Measurements from ENCODE around the gene PLD6. TPM values are rescaled to one million over a fixed set of nuclear protein-coding genes. Genes with fewer than 3 reads are reported as not detected.

Gene PLD6
- total RNA-seq, 1 experiment from 2014 or later, result 11.6 TPM

GRCh38 chr17:17183744-17184143 lies 22.4 kb downstream of the PLD6 start:
- Histone ChIP-seq H3K9me2 (replicated peaks; ENCODE audit: low read length) (no peaks in the 10 kb centered on the region), H3K9ac (ENCODE audit: low read length) (no peak overlapping the region), H4K20me1 (ENCODE audit: low read length) (0 out of 2 replicates have a peak, but pooled peaks cover 11% of the 10 kb centered on the region), H3F3A (ENCODE audit: low read length, unreplicated experiment) (no peaks in the 10 kb centered on the region), H3K79me2 (ENCODE audit: low read length) (no peaks in the 10 kb centered on the region), H3K9me3 (ENCODE audit: low read length) (no peaks in the 10 kb centered on the region), H3K27ac (ENCODE audit: low read length) (no peak overlapping the region), H3K36me3 (ENCODE audit: low read depth, low read length) (peaks cover 84% of the 10 kb centered on the region), H3K27me3 (ENCODE audit: low read length) (no peaks in the 10 kb centered on the region), H2AFZ (ENCODE audit: low read length) (no peak overlapping the region), H3K4me2 (ENCODE audit: low read length) (no peak overlapping the region), H3K4me1 (ENCODE audit: insufficient read depth, low read length) (peaks cover 12% of the 10 kb centered on the region), H3K4me3 (ENCODE audit: low read length) (no peak overlapping the region)
- intact Hi-C loops (cut with micrococcal nuclease), result no loop called here
- no peak for ATAC-seq
- no TSS peak for BruUV-seq (replicated peaks)
- POLR2A ChIA-PET (ENCODE audit: unreplicated experiment), result no interaction called here
- CTCF ChIA-PET, result no interaction called here
- DNase-seq, result no peak
- TF ChIP-seq EZH2 (IDR thresholded peaks at IDR 0.05; ENCODE audit: low read length, unreplicated experiment) (no peak), EZH2phosphoT487 (IDR thresholded peaks at IDR 0.05; ENCODE audit: borderline replicate concordance, low read length) (no peak), CTCF (conservative IDR thresholded peaks at IDR 0.05; ENCODE audit: low read depth, low read length) (no peak)

DNA sequence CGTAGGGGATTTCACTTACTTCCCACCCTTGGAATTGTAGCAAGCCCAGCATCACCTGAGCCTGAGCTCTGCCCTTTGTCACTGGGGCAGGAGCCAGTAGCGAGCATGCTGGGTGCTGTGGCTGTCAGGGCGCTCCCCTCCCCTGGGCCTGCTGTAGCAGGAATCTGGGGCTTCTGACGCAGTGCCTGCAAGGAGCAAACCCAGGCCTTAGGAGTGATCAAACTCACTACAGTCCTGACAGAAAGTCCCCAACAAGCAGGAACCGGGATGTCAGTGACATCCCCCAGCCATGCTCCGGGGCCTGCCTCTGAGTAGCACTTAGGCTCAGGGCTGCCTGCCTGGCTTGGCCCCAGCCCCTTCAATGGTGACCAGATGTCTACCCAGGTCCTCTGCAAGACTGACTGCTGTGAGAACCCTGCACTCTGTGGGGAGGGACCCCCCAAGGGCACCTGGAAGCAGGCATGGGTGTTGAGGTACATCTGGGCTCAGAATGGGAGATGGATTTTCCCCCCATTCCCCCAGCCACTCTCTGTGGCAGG lies 23.5 kb downstream of the PLD6 start:
- TF ChIP-seq EZH2phosphoT487 (IDR thresholded peaks at IDR 0.05; ENCODE audit: borderline replicate concordance, low read length) (no peak), EZH2 (IDR thresholded peaks at IDR 0.05; ENCODE audit: low read length, unreplicated experiment) (no peak), CTCF (conservative IDR thresholded peaks at IDR 0.05; ENCODE audit: low read depth, low read length) (no peak)
- Histone ChIP-seq H3K36me3 (ENCODE audit: low read depth, low read length) (peaks cover 81% of the 10 kb centered on the region), H3K27ac (ENCODE audit: low read length) (no peak overlapping the region), H3K27me3 (ENCODE audit: low read length) (no peaks in the 10 kb centered on the region), H3K4me1 (ENCODE audit: insufficient read depth, low read length) (peaks cover 12% of the 10 kb centered on the region), H2AFZ (ENCODE audit: low read length) (no peak overlapping the region), H3K79me2 (ENCODE audit: low read length) (no peaks in the 10 kb centered on the region), H3K9me3 (ENCODE audit: low read length) (no peaks in the 10 kb centered on the region), H3F3A (ENCODE audit: low read length, unreplicated experiment) (peaks cover 5% of the 10 kb centered on the region), H3K4me3 (ENCODE audit: low read length) (no peak overlapping the region), H4K20me1 (ENCODE audit: low read length) (0 out of 2 replicates have a peak, but pooled peaks cover 11% of the 10 kb centered on the region), H3K9ac (ENCODE audit: low read length) (no peak overlapping the region), H3K4me2 (ENCODE audit: low read length) (no peak overlapping the region), H3K9me2 (replicated peaks; ENCODE audit: low read length) (no peaks in the 10 kb centered on the region)
- ATAC-seq, result no peak
- ChIA-PET CTCF (no interaction called here), POLR2A (ENCODE audit: unreplicated experiment) (no interaction called here)
- BruUV-seq (replicated peaks), result no TSS peak
- DNase-seq, result no peak
- intact Hi-C loops (cut with micrococcal nuclease), result no loop called here

DNA sequence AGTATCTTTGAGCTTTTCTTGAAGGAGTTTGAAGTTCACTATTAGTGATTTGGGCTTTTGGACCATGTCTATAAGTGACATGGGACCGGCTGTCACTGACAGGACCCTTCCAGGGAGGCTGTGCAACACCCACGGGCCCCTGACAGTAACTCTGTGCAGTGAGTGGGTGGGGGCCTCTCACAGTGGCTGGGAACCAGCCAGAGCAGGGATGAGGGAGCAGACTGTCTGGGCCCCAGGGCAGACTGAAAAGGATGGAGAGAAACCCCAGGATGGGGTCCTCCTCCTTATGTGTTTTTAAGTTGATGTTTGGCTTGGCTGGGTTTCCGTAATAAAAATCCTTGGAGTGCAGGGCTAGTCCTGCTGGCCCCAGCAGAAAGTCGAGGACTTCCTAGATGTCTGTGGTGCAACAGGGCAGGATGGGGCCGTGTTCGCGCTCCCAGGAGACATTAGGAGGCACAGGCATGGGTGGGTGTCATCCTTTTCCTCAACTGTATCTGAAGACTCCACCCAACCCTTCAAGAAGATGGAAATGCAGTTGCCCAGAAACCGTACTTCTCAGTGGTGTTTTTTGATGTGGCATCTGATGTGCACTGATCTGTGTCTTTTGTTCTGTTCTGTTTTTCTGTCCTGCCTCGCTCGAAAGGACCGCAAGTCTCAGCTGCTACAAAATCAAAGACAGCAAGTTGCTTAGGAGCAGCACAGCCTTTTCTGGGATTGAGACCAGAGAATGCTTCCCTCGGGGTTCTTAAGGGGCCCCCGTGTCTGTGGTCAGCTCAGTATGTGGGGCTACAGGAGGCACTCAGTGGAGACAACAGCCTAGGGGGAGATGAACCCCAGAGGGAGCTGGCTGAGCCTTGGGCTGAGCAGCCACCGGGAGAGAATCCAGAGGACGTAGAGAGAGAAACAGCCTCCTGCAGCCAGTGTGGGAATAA lies 24.2 kb downstream of the PLD6 start:
- Histone ChIP-seq H3K36me3 (ENCODE audit: low read depth, low read length) (peaks cover 81% of the 10 kb centered on the region), H4K20me1 (ENCODE audit: low read length) (0 out of 2 replicates have a peak, but pooled peaks cover 11% of the 10 kb centered on the region), H3K9me3 (ENCODE audit: low read length) (no peaks in the 10 kb centered on the region), H3K4me1 (ENCODE audit: insufficient read depth, low read length) (peaks cover 12% of the 10 kb centered on the region), H3K9me2 (replicated peaks; ENCODE audit: low read length) (no peaks in the 10 kb centered on the region), H3K79me2 (ENCODE audit: low read length) (no peaks in the 10 kb centered on the region), H3K27ac (ENCODE audit: low read length) (no peak overlapping the region), H2AFZ (ENCODE audit: low read length) (no peak overlapping the region), H3K4me2 (ENCODE audit: low read length) (no peak overlapping the region), H3K4me3 (ENCODE audit: low read length) (no peak overlapping the region), H3K9ac (ENCODE audit: low read length) (no peak overlapping the region), H3K27me3 (ENCODE audit: low read length) (no peaks in the 10 kb centered on the region), H3F3A (ENCODE audit: low read length, unreplicated experiment) (peaks cover 11% of the 10 kb centered on the region)
- ChIA-PET POLR2A (ENCODE audit: unreplicated experiment) (no interaction called here), CTCF (no interaction called here)
- DNase-seq (no peak), ATAC-seq (no peak)
- no peak for TF ChIP-seq EZH2 (IDR thresholded peaks at IDR 0.05; ENCODE audit: low read length, unreplicated experiment)
- TF ChIP-seq EZH2phosphoT487 (IDR thresholded peaks at IDR 0.05; ENCODE audit: borderline replicate concordance, low read length), result no peak
- TF ChIP-seq CTCF (conservative IDR thresholded peaks at IDR 0.05; ENCODE audit: low read depth, low read length), result no peak
- intact Hi-C loops (cut with micrococcal nuclease), result no loop called here
- no TSS peak for BruUV-seq (replicated peaks)

Data from PC-3 (cell line).